Measurements from ENCODE around the gene RERG.

- TF ChIP-seq, protein P1, sequence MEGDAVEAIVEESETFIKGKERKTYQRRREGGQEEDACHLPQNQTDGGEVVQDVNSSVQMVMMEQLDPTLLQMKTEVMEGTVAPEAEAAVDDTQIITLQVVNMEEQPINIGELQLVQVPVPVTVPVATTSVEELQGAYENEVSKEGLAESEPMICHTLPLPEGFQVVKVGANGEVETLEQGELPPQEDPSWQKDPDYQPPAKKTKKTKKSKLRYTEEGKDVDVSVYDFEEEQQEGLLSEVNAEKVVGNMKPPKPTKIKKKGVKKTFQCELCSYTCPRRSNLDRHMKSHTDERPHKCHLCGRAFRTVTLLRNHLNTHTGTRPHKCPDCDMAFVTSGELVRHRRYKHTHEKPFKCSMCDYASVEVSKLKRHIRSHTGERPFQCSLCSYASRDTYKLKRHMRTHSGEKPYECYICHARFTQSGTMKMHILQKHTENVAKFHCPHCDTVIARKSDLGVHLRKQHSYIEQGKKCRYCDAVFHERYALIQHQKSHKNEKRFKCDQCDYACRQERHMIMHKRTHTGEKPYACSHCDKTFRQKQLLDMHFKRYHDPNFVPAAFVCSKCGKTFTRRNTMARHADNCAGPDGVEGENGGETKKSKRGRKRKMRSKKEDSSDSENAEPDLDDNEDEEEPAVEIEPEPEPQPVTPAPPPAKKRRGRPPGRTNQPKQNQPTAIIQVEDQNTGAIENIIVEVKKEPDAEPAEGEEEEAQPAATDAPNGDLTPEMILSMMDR (IDR thresholded peaks at IDR 0.05; ENCODE audit: low read depth, low read length): no peak
- TF ChIP-seq POLR2A (IDR thresholded peaks at IDR 0.05; ENCODE audit: extremely low read depth, insufficient read length) (no peak), MYC (IDR thresholded peaks at IDR 0.05; ENCODE audit: low read depth, low read length) (no peak)
- TF ChIP-seq, protein P2, sequence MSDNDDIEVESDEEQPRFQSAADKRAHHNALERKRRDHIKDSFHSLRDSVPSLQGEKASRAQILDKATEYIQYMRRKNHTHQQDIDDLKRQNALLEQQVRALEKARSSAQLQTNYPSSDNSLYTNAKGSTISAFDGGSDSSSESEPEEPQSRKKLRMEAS (IDR thresholded peaks at IDR 0.05; ENCODE audit: low read depth, low read length): no peak
Observed at GRCh38 chr12:15059123-15059522, 162.1 kb downstream of the RERG start.

Measured in NB4 (cell line).